ENCODE measurements around the gene ZMYM3. TPM values are rescaled to one million over a fixed set of nuclear protein-coding genes. Genes with fewer than 3 reads are reported as not detected.
"Not testable (repeated sequence)": the region's sequence is repeated elsewhere in the genome, so short reads cannot be mapped to it uniquely, and the experiment has no call there.

Gene ZMYM3
- total RNA-seq, 2 donors from 2014 or later, result 14.7 to 21.9 TPM

DNA sequence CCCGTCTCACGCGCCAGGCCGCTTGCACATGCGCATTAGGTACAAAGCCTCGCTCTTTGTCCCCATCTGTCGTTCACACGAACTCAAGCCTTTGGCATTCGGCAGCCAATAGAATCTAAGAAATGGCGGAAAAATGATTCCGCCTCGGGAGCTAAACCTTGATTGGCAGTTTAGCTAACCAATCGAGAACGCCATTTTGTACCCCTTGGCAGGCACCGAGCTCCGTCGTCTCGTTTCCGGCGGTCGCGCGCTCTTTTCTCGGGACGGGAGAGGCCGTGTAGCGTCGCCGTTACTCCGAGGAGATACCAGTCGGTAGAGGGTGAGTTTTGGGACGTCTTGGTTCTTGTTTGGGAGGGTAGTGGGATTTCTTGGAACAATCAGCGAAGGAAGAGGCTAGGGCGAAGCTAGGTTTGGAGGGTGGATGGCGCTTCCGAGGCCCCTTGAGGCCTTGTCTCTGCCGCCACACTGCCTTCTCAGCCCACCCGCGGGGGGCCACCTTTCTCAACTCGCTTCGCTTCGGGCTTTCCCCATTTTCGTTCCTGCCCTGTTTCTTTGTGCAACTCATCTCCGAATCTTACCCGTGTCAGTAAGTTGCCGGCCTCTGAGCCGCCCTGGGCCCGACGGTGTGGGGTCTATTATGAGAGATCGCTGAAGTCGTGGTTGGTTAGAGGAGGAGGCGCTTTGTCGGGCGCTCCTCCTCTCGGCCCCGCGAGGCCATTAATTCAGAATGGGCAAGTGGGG is 29.6 kb upstream of the ZMYM3 start, which contains the start of gene NONO:
Gene NONO, plus strand, starts transcription at position 233 of the 741 bp plus-strand sequence. CDS start 7,003 bp downstream, outside the sequence.
- H3K4me1 ChIP-seq (ENCODE audit: control insufficient read depth in 1 of 2, low read depth in 2 of 2), result peaks cover 7 to 19% of the 10 kb centered on the region in 2 donors
- H3K27me3 ChIP-seq (replicated peaks; ENCODE audit: insufficient read depth), result no peaks in the 10 kb centered on the region
- H3K9me3 ChIP-seq, result no peaks in the 10 kb centered on the region
- DNase-seq (ENCODE audit: low spot score) (peak; percentile 51), ATAC-seq (ENCODE audit: insufficient number of reproducible peaks, low FRiP score, low read depth) (peak; percentile 94)
- TF ChIP-seq, protein P1, sequence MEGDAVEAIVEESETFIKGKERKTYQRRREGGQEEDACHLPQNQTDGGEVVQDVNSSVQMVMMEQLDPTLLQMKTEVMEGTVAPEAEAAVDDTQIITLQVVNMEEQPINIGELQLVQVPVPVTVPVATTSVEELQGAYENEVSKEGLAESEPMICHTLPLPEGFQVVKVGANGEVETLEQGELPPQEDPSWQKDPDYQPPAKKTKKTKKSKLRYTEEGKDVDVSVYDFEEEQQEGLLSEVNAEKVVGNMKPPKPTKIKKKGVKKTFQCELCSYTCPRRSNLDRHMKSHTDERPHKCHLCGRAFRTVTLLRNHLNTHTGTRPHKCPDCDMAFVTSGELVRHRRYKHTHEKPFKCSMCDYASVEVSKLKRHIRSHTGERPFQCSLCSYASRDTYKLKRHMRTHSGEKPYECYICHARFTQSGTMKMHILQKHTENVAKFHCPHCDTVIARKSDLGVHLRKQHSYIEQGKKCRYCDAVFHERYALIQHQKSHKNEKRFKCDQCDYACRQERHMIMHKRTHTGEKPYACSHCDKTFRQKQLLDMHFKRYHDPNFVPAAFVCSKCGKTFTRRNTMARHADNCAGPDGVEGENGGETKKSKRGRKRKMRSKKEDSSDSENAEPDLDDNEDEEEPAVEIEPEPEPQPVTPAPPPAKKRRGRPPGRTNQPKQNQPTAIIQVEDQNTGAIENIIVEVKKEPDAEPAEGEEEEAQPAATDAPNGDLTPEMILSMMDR (IDR thresholded peaks at IDR 0.05), result no peak
- no peaks in the 10 kb centered on the region for H3K36me3 ChIP-seq
- peak within 1 kb of the TSS; percentile 93 to 95 for H3K27ac ChIP-seq
- peak within 1 kb of the TSS; percentile 89 for H3K4me3 ChIP-seq

DNA sequence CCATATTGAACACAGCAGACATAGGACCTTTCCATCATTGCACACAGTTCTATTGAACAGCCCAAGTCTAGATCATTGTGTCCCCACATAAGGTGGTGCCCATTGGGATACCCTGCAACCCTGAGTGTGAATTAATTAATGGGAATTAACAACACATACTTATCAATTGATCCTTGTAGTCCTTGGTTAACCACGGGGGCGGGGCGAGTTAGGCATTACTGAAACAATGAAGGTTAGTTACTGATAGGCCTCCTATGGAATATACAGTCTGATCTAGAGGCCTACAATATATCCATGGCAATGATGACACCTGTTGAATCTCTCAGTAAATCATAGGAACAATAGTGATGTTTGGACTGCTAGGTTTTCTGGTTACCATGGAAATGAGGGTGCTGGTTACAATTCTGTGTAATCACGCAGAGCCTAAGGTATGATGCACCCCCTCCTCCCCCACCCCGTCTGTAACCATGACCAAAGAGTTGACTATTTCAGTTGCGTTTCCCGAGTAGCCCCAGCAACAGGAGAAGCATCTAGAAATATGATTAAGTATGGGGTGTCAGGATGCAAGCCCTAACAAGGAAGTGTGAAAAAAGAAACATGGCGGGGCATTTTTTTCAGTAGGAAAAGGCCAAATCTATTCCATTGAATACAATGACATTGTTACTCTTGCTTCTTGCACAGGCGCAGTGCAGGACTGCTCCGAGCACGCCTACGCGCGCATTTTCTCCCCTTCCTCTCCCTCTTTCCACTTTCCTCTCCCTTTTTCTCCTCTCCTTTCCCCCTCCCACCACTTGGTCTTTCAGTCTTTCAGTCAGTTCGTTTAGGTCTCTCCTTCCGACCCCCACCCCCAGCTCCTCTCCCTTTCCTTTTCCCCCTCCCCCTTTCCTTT is 28.8 kb upstream of the ZMYM3 start:
- DNase-seq (ENCODE audit: low spot score) (no peak), ATAC-seq (ENCODE audit: insufficient number of reproducible peaks, low FRiP score, low read depth) (peak; percentile 61)
- H3K27me3 ChIP-seq (replicated peaks; ENCODE audit: insufficient read depth), result no peaks in the 10 kb centered on the region
- H3K9me3 ChIP-seq, result no peaks in the 10 kb centered on the region
- H3K4me1 ChIP-seq (ENCODE audit: control insufficient read depth in 1 of 2, low read depth in 2 of 2), result peaks cover 7 to 14% of the 10 kb centered on the region in 2 donors
- H3K4me3 ChIP-seq, result peak overlapping the region; percentile 89
- TF ChIP-seq, protein P1 (IDR thresholded peaks at IDR 0.05), result no peak
- no peaks in the 10 kb centered on the region for H3K36me3 ChIP-seq
- H3K27ac ChIP-seq, result peak overlapping the region; percentile 93 to 95

DNA sequence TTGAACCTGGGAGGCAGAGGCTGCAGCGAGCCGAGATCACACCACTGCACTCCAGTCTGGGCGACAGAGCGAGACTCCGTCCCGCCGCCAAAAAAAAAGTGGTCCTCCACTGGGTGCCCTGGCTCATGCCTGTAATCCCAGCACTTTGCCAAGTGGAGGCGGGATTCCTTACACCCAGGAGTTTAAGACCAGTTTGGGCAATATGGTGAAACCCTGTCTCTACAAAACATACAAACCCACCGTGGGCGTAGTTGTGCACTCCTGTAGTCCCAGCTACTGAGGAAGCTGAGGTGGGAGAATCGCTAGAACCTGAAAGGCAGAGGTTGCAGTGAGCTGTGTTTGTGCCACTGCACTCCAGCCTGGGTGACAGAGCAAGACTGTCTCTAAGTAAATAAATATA is 27.4 kb upstream of the ZMYM3 start:
- not testable (repeated sequence) for H3K27me3 ChIP-seq (replicated peaks; ENCODE audit: insufficient read depth); H3K27ac ChIP-seq; H3K36me3 ChIP-seq; H3K9me3 ChIP-seq; ATAC-seq (ENCODE audit: insufficient number of reproducible peaks, low FRiP score, low read depth); H3K4me1 ChIP-seq (ENCODE audit: control insufficient read depth in 1 of 2, low read depth in 2 of 2); DNase-seq (ENCODE audit: low spot score); H3K4me3 ChIP-seq

DNA sequence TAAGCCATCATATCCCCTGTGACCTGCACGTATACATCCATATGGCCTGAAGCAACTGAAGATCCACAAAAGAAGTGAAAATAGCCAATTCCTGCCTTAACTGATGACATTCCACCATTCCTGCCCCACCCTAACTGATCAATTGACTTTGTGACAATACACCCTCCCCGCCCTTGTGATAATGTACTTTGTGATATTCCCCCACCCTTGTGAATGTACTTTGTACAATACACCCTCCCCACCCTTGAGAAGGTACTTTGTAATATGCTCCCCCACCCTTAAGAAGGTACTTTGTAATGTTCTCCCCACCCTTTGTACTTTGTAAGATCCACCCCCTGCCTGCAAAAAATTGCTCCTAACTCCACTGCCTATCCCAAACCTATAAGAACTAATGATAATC is 18.4 kb upstream of the ZMYM3 start:
- not testable (repeated sequence) for H3K4me3 ChIP-seq; H3K27ac ChIP-seq; ATAC-seq (ENCODE audit: insufficient number of reproducible peaks, low FRiP score, low read depth); DNase-seq (ENCODE audit: low spot score); H3K36me3 ChIP-seq; H3K4me1 ChIP-seq (ENCODE audit: control insufficient read depth in 1 of 2, low read depth in 2 of 2); H3K27me3 ChIP-seq (replicated peaks; ENCODE audit: insufficient read depth); H3K9me3 ChIP-seq

DNA sequence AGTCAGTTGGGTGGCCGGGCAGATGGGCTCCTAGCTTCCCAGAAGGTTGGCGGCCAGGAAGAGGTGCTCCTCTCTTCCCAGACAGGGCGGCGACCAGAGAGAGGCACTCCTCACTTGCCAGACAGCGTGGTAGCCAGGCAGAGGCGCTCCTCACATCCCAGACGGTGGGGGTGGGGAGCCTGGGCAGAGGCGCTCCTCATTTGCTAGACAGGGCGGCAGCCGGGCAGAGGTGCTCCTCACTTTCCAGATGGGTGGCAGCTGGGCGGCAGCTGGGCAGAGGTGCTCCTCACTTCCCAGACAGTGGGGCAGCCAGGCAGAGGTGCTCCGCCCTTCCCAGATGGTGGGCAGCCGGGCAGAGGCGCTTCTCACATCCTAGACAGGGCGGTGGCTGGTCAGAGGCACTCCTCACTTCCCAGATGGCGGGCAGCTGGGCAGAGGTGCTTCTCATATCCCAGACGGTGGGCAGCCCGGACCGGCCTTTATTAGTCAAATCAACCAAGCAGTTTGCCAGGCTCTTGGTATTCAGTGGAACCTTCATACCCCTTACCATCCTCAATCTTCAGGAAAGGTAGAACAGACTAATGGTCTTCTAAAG is 16.0 kb upstream of the ZMYM3 start:
- Histone ChIP-seq H3K27me3 (replicated peaks; ENCODE audit: insufficient read depth) (no peaks in the 10 kb centered on the region), H3K4me3 (no peak overlapping the region), H3K27ac (no peak overlapping the region), H3K36me3 (no peaks in the 10 kb centered on the region), H3K9me3 (no peaks in the 10 kb centered on the region), H3K4me1 (ENCODE audit: control insufficient read depth in 1 of 2, low read depth in 2 of 2) (no peaks in the 10 kb centered on the region)
- ATAC-seq (ENCODE audit: insufficient number of reproducible peaks, low FRiP score, low read depth), result no peak
- TF ChIP-seq, protein P1 (IDR thresholded peaks at IDR 0.05), result no peak
- no peak for DNase-seq (ENCODE audit: low spot score)

DNA sequence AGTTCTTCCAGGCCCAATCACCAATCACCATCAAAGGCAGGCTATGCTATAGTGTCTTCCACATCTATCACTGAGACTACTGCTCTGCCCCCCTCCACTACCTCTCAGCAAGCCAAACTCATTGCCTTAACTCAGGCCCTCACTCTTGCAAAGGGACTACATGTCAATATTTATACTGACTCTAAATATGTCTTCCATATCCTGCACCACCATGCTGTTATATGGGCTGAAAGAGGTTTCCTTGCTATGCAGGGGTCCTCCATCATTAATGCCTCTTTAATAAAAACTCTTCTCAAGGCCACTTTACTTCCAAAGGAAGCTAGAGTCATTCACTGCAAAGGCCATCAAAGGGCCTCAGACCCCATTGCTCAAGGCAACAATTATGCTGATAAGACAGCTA is 14.7 kb upstream of the ZMYM3 start:
- not testable (repeated sequence) for ATAC-seq (ENCODE audit: insufficient number of reproducible peaks, low FRiP score, low read depth); H3K36me3 ChIP-seq; DNase-seq (ENCODE audit: low spot score); H3K27ac ChIP-seq; H3K27me3 ChIP-seq (replicated peaks; ENCODE audit: insufficient read depth); H3K9me3 ChIP-seq; H3K4me3 ChIP-seq; H3K4me1 ChIP-seq (ENCODE audit: control insufficient read depth in 1 of 2, low read depth in 2 of 2)

Data from thoracic aorta (tissue), 2 donors.